GM12891 (cell line): ENCODE results near the gene SERPINB13.
"Not testable (repeated sequence)": the region's sequence is repeated elsewhere in the genome, so short reads cannot be mapped to it uniquely, and the experiment has no call there.

Source experiments
- DNase-seq: peaks from one replicate; pipeline ENCODE4 v3.0.0; 2011; ENCODE audit warnings: low spot score; ENCODE audit not compliant: insufficient read length
- FAIRE-seq: peaks from 2 replicates; lab custom pipeline; 2011; peaks lifted over from hg19 to GRCh38; lab: Jason Lieb, UNC
- PAX5 ChIP-seq: IDR thresholded peaks from 2 replicates; pipeline ENCODE4 v1.6.1; 2011; ENCODE audit warnings: low read length, moderate library complexity, mild to moderate bottlenecking; ENCODE audit not compliant: insufficient read depth, severe bottlenecking
- POLR2A ChIP-seq: IDR thresholded peaks from 2 replicates; pipeline ENCODE4 v1.6.1; 2011; ENCODE audit warnings: low read depth, low read length, control low read depth
- POLR2AphosphoS5 ChIP-seq: IDR thresholded peaks from 2 replicates; pipeline ENCODE4 v1.6.1; 2011; ENCODE audit warnings: low read depth, low read length, control low read depth
- POU2F2 ChIP-seq: IDR thresholded peaks from 2 replicates; pipeline ENCODE4 v1.6.1; 2011; ENCODE audit warnings: low read depth, mild to moderate bottlenecking, control low read depth, low read length, moderate library complexity
- SPI1 ChIP-seq: IDR thresholded peaks from 2 replicates; pipeline ENCODE4 v1.6.1; 2011; ENCODE audit warnings: low read depth, low read length, control low read depth
- TAF1 ChIP-seq: IDR thresholded peaks from 2 replicates; pipeline ENCODE4 v1.6.1; 2011; ENCODE audit warnings: low read depth, low read length, control low read depth

The SERPINB13 gene

GRCh38 chr18:63604791-63605567, 17.8 kb downstream of the SERPINB13 start:
- DNase-seq: no peak
- no peak for FAIRE-seq
- no peak for TF ChIP-seq POLR2AphosphoS5
- no peak for TF ChIP-seq POU2F2
- no peak for TF ChIP-seq POLR2A
- no peak for TF ChIP-seq SPI1
- no peak for TF ChIP-seq TAF1

GRCh38 chr18:63606526-63606925, 19.4 kb downstream of the SERPINB13 start:
- TF ChIP-seq POLR2A (no peak), PAX5 (no peak), TAF1 (no peak), POU2F2 (no peak), POLR2AphosphoS5 (no peak), SPI1 (no peak)
- DNase-seq: no peak
- FAIRE-seq: no peak

- no peak for TF ChIP-seq TAF1
- TF ChIP-seq POU2F2: no peak
- no peak for TF ChIP-seq POLR2AphosphoS5
- no peak for TF ChIP-seq SPI1
- no peak for TF ChIP-seq PAX5
- no peak for TF ChIP-seq POLR2A
- FAIRE-seq (no peak), DNase-seq (no peak)
Observed at GRCh38 chr18:63613420-63613819, 26.3 kb downstream of the SERPINB13 start.

GRCh38 chr18:63617049-63617914, 30.1 kb downstream of the SERPINB13 start:
- no peak for FAIRE-seq
- no peak for DNase-seq

GRCh38 chr18:63617915-63618234, 30.7 kb downstream of the SERPINB13 start:
- TF ChIP-seq SPI1 (no peak), PAX5 (no peak), POLR2AphosphoS5 (no peak)
- FAIRE-seq (no peak), DNase-seq (no peak)

More at GRCh38 chr18:63617049-63617914, 30.1 kb downstream of the SERPINB13 start:
- TF ChIP-seq SPI1: peak; percentile 65
- no peak for TF ChIP-seq PAX5
- no peak for TF ChIP-seq POLR2AphosphoS5
- no peak for TF ChIP-seq POLR2A
- no peak for TF ChIP-seq TAF1
- TF ChIP-seq POU2F2: no peak

GRCh38 chr18:63619661-63620060, 32.5 kb downstream of the SERPINB13 start:
- DNase-seq (no peak), FAIRE-seq (no peak)

GRCh38 chr18:63624863-63625262, 37.7 kb downstream of the SERPINB13 start:
- no peak for FAIRE-seq
- TF ChIP-seq POLR2AphosphoS5: no peak
- no peak for TF ChIP-seq POU2F2
- TF ChIP-seq TAF1: no peak
- TF ChIP-seq POLR2A: no peak
- TF ChIP-seq PAX5: no peak
- no peak for TF ChIP-seq SPI1
- no peak for DNase-seq

More at GRCh38 chr18:63619661-63620060, 32.5 kb downstream of the SERPINB13 start:
- TF ChIP-seq PAX5: no peak
- no peak for TF ChIP-seq POLR2A
- TF ChIP-seq SPI1: no peak
- TF ChIP-seq POLR2AphosphoS5: no peak
- TF ChIP-seq TAF1: no peak
- TF ChIP-seq POU2F2: no peak

GRCh38 chr18:63626431-63626830, 39.3 kb downstream of the SERPINB13 start:
- DNase-seq: no peak
- no peak for FAIRE-seq
- TF ChIP-seq PAX5: no peak
- no peak for TF ChIP-seq TAF1
- TF ChIP-seq POLR2AphosphoS5: no peak
- no peak for TF ChIP-seq POLR2A
- no peak for TF ChIP-seq SPI1

- no peak for DNase-seq
- no peak for FAIRE-seq
- TF ChIP-seq POU2F2: no peak
- TF ChIP-seq POLR2AphosphoS5: no peak
- no peak for TF ChIP-seq SPI1
- no peak for TF ChIP-seq POLR2A
- no peak for TF ChIP-seq TAF1
- TF ChIP-seq PAX5: no peak
Observed at GRCh38 chr18:63627819-63628218, 40.7 kb downstream of the SERPINB13 start.

- DNase-seq: no peak
- TF ChIP-seq POLR2AphosphoS5: no peak
- TF ChIP-seq SPI1: no peak
- no peak for TF ChIP-seq POU2F2
- no peak for TF ChIP-seq PAX5
- TF ChIP-seq TAF1: no peak
- no peak for TF ChIP-seq POLR2A
- FAIRE-seq: no peak
Observed at GRCh38 chr18:63637703-63638102, 50.6 kb downstream of the SERPINB13 start.

GRCh38 chr18:63641157-63641680, 54.1 kb downstream of the SERPINB13 start:
- FAIRE-seq, DNase-seq: not testable (repeated sequence)

- DNase-seq, FAIRE-seq: not testable (repeated sequence)
Observed at GRCh38 chr18:63642668-63643356, 55.7 kb downstream of the SERPINB13 start.

- not testable (repeated sequence) for FAIRE-seq, DNase-seq
Observed at GRCh38 chr18:63644142-63644541, 57.0 kb downstream of the SERPINB13 start, which contains the start of gene SERPINB4. SERPINB4 (minus strand) TSS chr18:63644256; CDS start chr18:63643577, 679 bp downstream.

GRCh38 chr18:63644694-63645093, 57.6 kb downstream of the SERPINB13 start:
- FAIRE-seq, DNase-seq: not testable (repeated sequence)
